ENCODE measurements around the gene DNAJA3. TPM values are rescaled to one million over a fixed set of nuclear protein-coding genes. Genes with fewer than 3 reads are reported as not detected.

Gene DNAJA3
- total RNA-seq, 1 experiment from 2014 or later, result 93.3 TPM

GRCh38 chr16:4414187-4414917, 11.3 kb upstream of the DNAJA3 start:
- Histone ChIP-seq H4K20me1 (ENCODE audit: insufficient read depth) (no peaks in the 10 kb centered on the region), H3K27ac (ENCODE audit: low read depth, low read length) (no peak overlapping the region), H3K9me3 (ENCODE audit: control insufficient read depth in 1 of 2, insufficient read depth in 1 of 2, low read depth in 1 of 2, low read length in 2 of 2) (no peaks in the 10 kb centered on the region), H3K27me3 (ENCODE audit: insufficient read depth, low read length) (no peaks in the 10 kb centered on the region), H3K9me2 (ENCODE audit: insufficient read depth) (no peaks in the 10 kb centered on the region), H3K4me2 (ENCODE audit: low read length) (peak overlapping the region; percentile 90; the same call in 1 of the 2 replicates), H3K9ac (ENCODE audit: low read length) (no peak overlapping the region), H3K4me3 (replicated peaks in 1 of 2; ENCODE audit: low read depth in 1 of 2, low read length in 2 of 2) (no peak overlapping the region), H3K79me2 (ENCODE audit: insufficient read depth, low read length) (peaks cover 16% of the 10 kb centered on the region), H3K4me1 (ENCODE audit: control insufficient read depth in 1 of 2, insufficient read depth in 2 of 2, low read length in 2 of 2) (peaks cover 10 to 14% of the 10 kb centered on the region in 2 experiments; a peak in 3 of 4 replicates), H2AFZ (ENCODE audit: low read depth, low read length, poor library complexity, severe bottlenecking) (no peak overlapping the region), H3K36me3 (ENCODE audit: control insufficient read depth in 1 of 2, insufficient read depth in 2 of 2, low read length in 2 of 2) (no peaks in the 10 kb centered on the region)
- POLR2A ChIA-PET, result interaction anchor here (0.8 to 1.0 kb wide), 2 partner anchors 10 to 80 kb away, joined by 3 read pairs; no protein-coding TSS in a partner anchor
- ATAC-seq, result no peak
- CTCF ChIA-PET, result interaction anchor here (1.4 to 2.0 kb wide), 2 partner anchors 11 to 160 kb away, joined by 3 to 6 read pairs; no protein-coding TSS in a partner anchor
- no peak for DNase-seq (ENCODE audit: low read depth, low spot score)
- RAD21 ChIA-PET (ENCODE audit: low non-redundant PET in 1 of 2, low total read pairs in 2 of 2, uncharacterized antibody in 2 of 2, unreplicated experiment in 2 of 2), result no interaction called here
- TF ChIP-seq, protein P1, sequence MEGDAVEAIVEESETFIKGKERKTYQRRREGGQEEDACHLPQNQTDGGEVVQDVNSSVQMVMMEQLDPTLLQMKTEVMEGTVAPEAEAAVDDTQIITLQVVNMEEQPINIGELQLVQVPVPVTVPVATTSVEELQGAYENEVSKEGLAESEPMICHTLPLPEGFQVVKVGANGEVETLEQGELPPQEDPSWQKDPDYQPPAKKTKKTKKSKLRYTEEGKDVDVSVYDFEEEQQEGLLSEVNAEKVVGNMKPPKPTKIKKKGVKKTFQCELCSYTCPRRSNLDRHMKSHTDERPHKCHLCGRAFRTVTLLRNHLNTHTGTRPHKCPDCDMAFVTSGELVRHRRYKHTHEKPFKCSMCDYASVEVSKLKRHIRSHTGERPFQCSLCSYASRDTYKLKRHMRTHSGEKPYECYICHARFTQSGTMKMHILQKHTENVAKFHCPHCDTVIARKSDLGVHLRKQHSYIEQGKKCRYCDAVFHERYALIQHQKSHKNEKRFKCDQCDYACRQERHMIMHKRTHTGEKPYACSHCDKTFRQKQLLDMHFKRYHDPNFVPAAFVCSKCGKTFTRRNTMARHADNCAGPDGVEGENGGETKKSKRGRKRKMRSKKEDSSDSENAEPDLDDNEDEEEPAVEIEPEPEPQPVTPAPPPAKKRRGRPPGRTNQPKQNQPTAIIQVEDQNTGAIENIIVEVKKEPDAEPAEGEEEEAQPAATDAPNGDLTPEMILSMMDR (IDR thresholded peaks at IDR 0.05 in 2 of 3, conservative IDR thresholded peaks at IDR 0.05 in 1 of 3; ENCODE audit: borderline replicate concordance in 1 of 3, insufficient read depth in 1 of 3, low read depth in 2 of 3, low read length in 2 of 3), result no peak
- TF ChIP-seq POLR2AphosphoS5 (IDR thresholded peaks at IDR 0.05; ENCODE audit: low read depth, low read length) (no peak), SIN3A (IDR thresholded peaks at IDR 0.05; ENCODE audit: low read depth) (no peak), ZNF274 (IDR thresholded peaks at IDR 0.05; ENCODE audit: low read depth, low read length) (no peak), TCF7L2 (IDR thresholded peaks at IDR 0.05; ENCODE audit: borderline replicate concordance, extremely low read depth, insufficient read depth, insufficient read length) (no peak), ZFX (IDR thresholded peaks at IDR 0.05) (no peak), ELF1 (IDR thresholded peaks at IDR 0.05; ENCODE audit: borderline replicate concordance, low read depth) (no peak), POLR2A (IDR thresholded peaks at IDR 0.05; ENCODE audit: borderline replicate concordance, extremely low read depth, insufficient read depth, insufficient read length) (no peak), CEBPB (IDR thresholded peaks at IDR 0.05; ENCODE audit: low read depth) (no peak), EGR1 (IDR thresholded peaks at IDR 0.05; ENCODE audit: low read depth) (no peak), SRF (IDR thresholded peaks at IDR 0.05; ENCODE audit: low read depth) (no peak), FOSL1 (IDR thresholded peaks at IDR 0.05; ENCODE audit: low read depth) (no peak), JUND (IDR thresholded peaks at IDR 0.05) (no peak)
- TF ChIP-seq, protein P2, sequence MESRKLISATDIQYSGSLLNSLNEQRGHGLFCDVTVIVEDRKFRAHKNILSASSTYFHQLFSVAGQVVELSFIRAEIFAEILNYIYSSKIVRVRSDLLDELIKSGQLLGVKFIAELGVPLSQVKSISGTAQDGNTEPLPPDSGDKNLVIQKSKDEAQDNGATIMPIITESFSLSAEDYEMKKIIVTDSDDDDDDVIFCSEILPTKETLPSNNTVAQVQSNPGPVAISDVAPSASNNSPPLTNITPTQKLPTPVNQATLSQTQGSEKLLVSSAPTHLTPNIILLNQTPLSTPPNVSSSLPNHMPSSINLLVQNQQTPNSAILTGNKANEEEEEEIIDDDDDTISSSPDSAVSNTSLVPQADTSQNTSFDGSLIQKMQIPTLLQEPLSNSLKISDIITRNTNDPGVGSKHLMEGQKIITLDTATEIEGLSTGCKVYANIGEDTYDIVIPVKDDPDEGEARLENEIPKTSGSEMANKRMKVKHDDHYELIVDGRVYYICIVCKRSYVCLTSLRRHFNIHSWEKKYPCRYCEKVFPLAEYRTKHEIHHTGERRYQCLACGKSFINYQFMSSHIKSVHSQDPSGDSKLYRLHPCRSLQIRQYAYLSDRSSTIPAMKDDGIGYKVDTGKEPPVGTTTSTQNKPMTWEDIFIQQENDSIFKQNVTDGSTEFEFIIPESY (IDR thresholded peaks at IDR 0.05; ENCODE audit: extremely low read depth, insufficient replicate concordance, low read length), result no peak
- TF ChIP-seq, protein P3, sequence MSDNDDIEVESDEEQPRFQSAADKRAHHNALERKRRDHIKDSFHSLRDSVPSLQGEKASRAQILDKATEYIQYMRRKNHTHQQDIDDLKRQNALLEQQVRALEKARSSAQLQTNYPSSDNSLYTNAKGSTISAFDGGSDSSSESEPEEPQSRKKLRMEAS (IDR thresholded peaks at IDR 0.05), result no peak
- BruUV-seq (replicated peaks), result no TSS peak
- intact Hi-C loops (cut with micrococcal nuclease), result no loop called here
